Left lobe of liver (tissue), 2 donors: ENCODE data around the gene GTF3C5. TPM values are rescaled to one million over a fixed set of nuclear protein-coding genes. Genes with fewer than 3 reads are reported as not detected.
"Not testable (repeated sequence)": the region's sequence is repeated elsewhere in the genome, so short reads cannot be mapped to it uniquely, and the experiment has no call there.

ENCODE experiments used
- ATAC-seq: fragments of 200-7000 bp; cut with Tn5 transposase; one replicate; pipeline ENCODE4 v1.9.1; 2020; ENCODE audit warnings: mild to moderate bottlenecking, moderate library complexity
- DNase-seq: peaks from one replicate; pipeline ENCODE4 v3.0.0-alpha.2; 2020; ENCODE audit warnings: low spot score
- total RNA-seq: library from RNA; stranded (reverse); gene quantifications from one replicate; pipeline ENCODE4 v1.2.1, GENCODE V29; 2021
- donor health status: DM: no; HTN: no; CAD: no; lungs with moderate emphysema.
- donor health status: DM: no; HTN: yes; CAD: no.

GTF3C5 gene
- total RNA-seq, 1 donor from 2014 or later = 24.6 TPM

GRCh38 chr9:133066181-133066983 is 35.6 kb downstream of the GTF3C5 start:
- no peak for ATAC-seq
- DNase-seq = no peak

GRCh38 chr9:133067006-133067405 is 36.2 kb downstream of the GTF3C5 start:
- ATAC-seq (no peak), DNase-seq (no peak)

- no peak for ATAC-seq
- DNase-seq = no peak
These were observed 37.0 kb downstream of the GTF3C5 start for GRCh38 chr9:133067813-133068212.

- not testable (repeated sequence) for DNase-seq, ATAC-seq
These were observed 37.6 kb downstream of the GTF3C5 start for GRCh38 chr9:133068431-133068830.

- DNase-seq = not testable (repeated sequence)
- peak; percentile 33 for ATAC-seq
These were observed 39.7 kb downstream of the GTF3C5 start for GRCh38 chr9:133070500-133070961.

- not testable (repeated sequence) for ATAC-seq, DNase-seq
These were observed 40.2 kb downstream of the GTF3C5 start for GRCh38 chr9:133070985-133071384.

- DNase-seq (no peak), ATAC-seq (no peak)
These were observed 40.8 kb downstream of the GTF3C5 start for GRCh38 chr9:133071484-133072150.

- not testable (repeated sequence) for DNase-seq, ATAC-seq
These were observed 41.4 kb downstream of the GTF3C5 start for GRCh38 chr9:133072210-133072609.

- ATAC-seq = no peak
- no peak for DNase-seq
These were observed 42.6 kb downstream of the GTF3C5 start for GRCh38 chr9:133073086-133074014.

GRCh38 chr9:133074111-133074651 is 43.4 kb downstream of the GTF3C5 start:
- DNase-seq = no peak
- no peak for ATAC-seq

GRCh38 chr9:133075925-133076630 is 45.3 kb downstream of the GTF3C5 start:
- DNase-seq = no peak

GRCh38 chr9:133076691-133077090 is 45.9 kb downstream of the GTF3C5 start:
- ATAC-seq = no peak
- no peak for DNase-seq

More at GRCh38 chr9:133075925-133076630, 45.3 kb downstream of the GTF3C5 start:
- no peak for ATAC-seq

GRCh38 chr9:133078486-133078885 is 47.7 kb downstream of the GTF3C5 start:
- no peak for ATAC-seq
- DNase-seq = no peak

GRCh38 chr9:133080161-133080560 is 49.4 kb downstream of the GTF3C5 start:
- ATAC-seq = no peak
- DNase-seq = no peak

- ATAC-seq, DNase-seq: not testable (repeated sequence)
These were observed 50.3 kb downstream of the GTF3C5 start for GRCh38 chr9:133080786-133081779.

GRCh38 chr9:133081957-133082644 is 51.3 kb downstream of the GTF3C5 start:
- ATAC-seq, DNase-seq: not testable (repeated sequence)

- not testable (repeated sequence) for DNase-seq, ATAC-seq
These were observed 52.9 kb downstream of the GTF3C5 start for GRCh38 chr9:133083688-133084087.
